RWPE2 (cell line): ENCODE data around the gene TMEM150B.
A peak's percentile ranks its signal among the peaks of the same experiment; 100 is the strongest.

Source experiments
- ATAC-seq: fragments of 200-7000 bp; cut with Tn5 transposase; 3 replicates; pipeline ENCODE4 v1.9.1; 2021; ENCODE audit warnings: low read depth
- DNase-seq: peaks from one replicate; pipeline ENCODE4 v3.0.0-alpha.2; 2020; ENCODE audit warnings: low spot score
- H3K27ac ChIP-seq: fragments of 450-650 bp; 2 replicates; pipeline ENCODE4 v1.5.1; 2017; ENCODE audit warnings: mild to moderate bottlenecking; ENCODE audit not compliant: poor library complexity, severe bottlenecking
- H3K27me3 ChIP-seq: fragments of 250-450 bp; sonication (Bioruptor Pico); 2 replicates; pipeline ENCODE4 v1.5.1; 2021; ENCODE audit warnings: mild to moderate bottlenecking, moderate library complexity; ENCODE audit not compliant: insufficient read depth, poor library complexity, severe bottlenecking
- H3K36me3 ChIP-seq: fragments of 250-450 bp; sonication (Bioruptor Pico); 2 replicates; pipeline ENCODE4 v1.5.1; 2020; ENCODE audit warnings: low read depth, mild to moderate bottlenecking, moderate library complexity
- H3K4me1 ChIP-seq: fragments of 250-450 bp; sonication (Bioruptor Pico); 2 replicates; pipeline ENCODE4 v1.5.1; 2021; ENCODE audit warnings: mild to moderate bottlenecking, moderate library complexity; ENCODE audit not compliant: insufficient read depth, poor library complexity, severe bottlenecking
- H3K4me3 ChIP-seq: fragments of 250-450 bp; sonication (Bioruptor Pico); 2 replicates; pipeline ENCODE4 v1.5.1; 2021; ENCODE audit warnings: mild to moderate bottlenecking, moderate library complexity; ENCODE audit not compliant: severe bottlenecking
- H3K9me3 ChIP-seq: fragments of 250-450 bp; sonication (Bioruptor Pico); 2 replicates; pipeline ENCODE4 v1.5.1; 2021; ENCODE audit warnings: mild to moderate bottlenecking, moderate library complexity; ENCODE audit not compliant: severe bottlenecking
- TF ChIP-seq, protein P1 (sequence below): fragments of 450-650 bp; IDR thresholded peaks from one replicate; pipeline ENCODE4 v1.5.1; 2017; ENCODE audit warnings: mild to moderate bottlenecking, moderate library complexity; ENCODE audit not compliant: poor library complexity, severe bottlenecking

TMEM150B gene

DNA sequence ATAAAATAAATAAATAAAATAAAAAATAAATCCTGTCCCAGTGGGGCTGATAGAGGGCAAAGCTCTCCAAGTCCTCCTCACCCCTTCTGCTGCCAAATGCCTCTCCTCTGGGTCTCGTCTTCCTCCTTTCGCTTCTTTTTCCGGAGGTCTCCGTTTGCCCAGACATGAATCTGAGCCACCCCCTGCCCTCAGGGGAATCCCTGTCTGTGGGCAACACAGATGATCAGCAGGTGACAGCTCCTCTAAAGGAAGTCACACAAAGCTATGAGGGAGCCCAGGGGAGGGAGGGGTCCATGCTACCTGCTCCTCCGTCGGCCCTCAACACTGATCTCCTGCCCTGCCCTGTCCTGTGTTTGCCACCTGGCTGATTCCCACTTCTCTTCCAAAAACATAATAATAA, 479 bp downstream of the TMEM150B start:
- Histone ChIP-seq H3K9me3 (no peaks in the 10 kb centered on the region), H3K4me1 (peaks cover 7% of the 10 kb centered on the region), H3K36me3 (no peaks in the 10 kb centered on the region), H3K4me3 (no peak overlapping the region), H3K27me3 (no peaks in the 10 kb centered on the region), H3K27ac (no peak overlapping the region)
- TF ChIP-seq, protein P1, sequence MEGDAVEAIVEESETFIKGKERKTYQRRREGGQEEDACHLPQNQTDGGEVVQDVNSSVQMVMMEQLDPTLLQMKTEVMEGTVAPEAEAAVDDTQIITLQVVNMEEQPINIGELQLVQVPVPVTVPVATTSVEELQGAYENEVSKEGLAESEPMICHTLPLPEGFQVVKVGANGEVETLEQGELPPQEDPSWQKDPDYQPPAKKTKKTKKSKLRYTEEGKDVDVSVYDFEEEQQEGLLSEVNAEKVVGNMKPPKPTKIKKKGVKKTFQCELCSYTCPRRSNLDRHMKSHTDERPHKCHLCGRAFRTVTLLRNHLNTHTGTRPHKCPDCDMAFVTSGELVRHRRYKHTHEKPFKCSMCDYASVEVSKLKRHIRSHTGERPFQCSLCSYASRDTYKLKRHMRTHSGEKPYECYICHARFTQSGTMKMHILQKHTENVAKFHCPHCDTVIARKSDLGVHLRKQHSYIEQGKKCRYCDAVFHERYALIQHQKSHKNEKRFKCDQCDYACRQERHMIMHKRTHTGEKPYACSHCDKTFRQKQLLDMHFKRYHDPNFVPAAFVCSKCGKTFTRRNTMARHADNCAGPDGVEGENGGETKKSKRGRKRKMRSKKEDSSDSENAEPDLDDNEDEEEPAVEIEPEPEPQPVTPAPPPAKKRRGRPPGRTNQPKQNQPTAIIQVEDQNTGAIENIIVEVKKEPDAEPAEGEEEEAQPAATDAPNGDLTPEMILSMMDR = no peak
- ATAC-seq = no peak
- no peak for DNase-seq

DNA sequence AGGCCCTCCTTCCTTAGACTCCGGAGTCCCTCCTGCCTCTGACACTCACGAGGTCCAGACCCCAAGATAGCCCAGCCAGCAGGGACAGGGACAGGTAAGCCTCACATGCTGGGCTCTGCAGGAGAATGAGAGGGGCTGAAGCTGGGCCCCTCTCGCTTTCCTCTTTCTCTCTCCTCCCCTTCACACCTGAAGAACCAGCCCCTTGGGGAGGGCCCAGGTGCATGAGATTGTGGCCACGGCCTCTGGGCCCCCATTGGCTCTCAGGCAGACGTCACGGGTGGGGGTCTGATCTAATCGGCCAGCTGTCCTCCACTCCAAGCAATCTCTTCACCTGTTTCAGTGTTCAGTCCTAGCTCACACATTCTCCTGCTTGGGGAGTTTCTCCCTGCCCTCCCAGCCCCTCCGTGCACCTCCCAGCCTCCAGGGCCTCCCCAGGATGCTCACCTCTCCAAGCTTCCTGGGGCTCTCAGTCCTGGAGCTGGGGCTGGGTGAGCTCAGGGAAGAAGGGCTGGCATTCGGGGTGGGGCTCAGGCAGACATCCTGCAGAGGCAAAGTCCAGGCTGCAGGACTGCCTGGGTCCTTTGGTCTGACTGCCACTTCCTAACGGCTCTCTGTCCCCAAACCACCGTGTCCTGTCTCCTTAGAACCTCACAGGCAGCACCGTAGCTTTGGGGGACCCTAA, 2.8 kb downstream of the TMEM150B start:
- Histone ChIP-seq H3K9me3 (no peaks in the 10 kb centered on the region), H3K27ac (no peak overlapping the region), H3K4me1 (peaks cover 2% of the 10 kb centered on the region), H3K27me3 (no peaks in the 10 kb centered on the region), H3K36me3 (no peaks in the 10 kb centered on the region), H3K4me3 (no peak overlapping the region)
- TF ChIP-seq, protein P1 = no peak
- peak; percentile 21; the same call in 2 of the 3 replicates for ATAC-seq
- no peak for DNase-seq

DNA sequence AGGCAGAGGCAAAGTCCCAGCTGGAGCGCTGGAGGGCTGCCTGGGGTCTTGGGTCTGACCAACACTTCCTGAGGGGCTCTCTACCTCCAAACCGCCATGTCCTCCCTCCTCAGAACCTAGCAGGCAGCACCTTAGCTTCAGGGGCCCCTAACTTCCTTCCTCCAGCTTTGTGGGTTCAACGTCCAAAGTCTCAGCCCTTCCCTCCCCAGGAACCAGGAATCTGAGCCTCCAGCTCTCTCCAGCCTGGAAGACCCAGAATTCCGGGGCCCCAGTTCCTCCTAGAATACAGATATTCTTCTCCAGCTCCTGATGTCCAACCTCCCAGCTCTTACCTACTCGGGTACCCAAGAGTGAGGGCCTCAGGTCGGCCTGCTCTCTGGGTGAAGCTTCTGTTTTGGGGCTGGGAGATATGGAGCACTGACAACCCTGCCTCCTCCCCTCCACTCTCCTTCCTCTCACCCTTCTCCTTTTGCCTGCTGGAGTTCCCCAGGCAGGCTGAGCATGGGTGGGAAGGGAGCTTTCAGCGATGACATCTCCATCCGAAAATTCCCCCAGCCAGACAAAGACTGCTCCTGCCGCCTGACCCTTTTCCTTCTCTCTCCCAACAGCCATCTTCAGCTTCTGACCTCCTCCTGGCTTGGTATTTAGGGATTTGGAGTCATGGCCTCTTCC, 3.5 kb downstream of the TMEM150B start:
- no peak overlapping the region for H3K4me3 ChIP-seq
- no peaks in the 10 kb centered on the region for H3K4me1 ChIP-seq
- H3K36me3 ChIP-seq = no peaks in the 10 kb centered on the region
- H3K9me3 ChIP-seq = no peaks in the 10 kb centered on the region
- no peak overlapping the region for H3K27ac ChIP-seq
- TF ChIP-seq, protein P1 = no peak
- ATAC-seq (no peak), DNase-seq (no peak)
- H3K27me3 ChIP-seq = no peaks in the 10 kb centered on the region

DNA sequence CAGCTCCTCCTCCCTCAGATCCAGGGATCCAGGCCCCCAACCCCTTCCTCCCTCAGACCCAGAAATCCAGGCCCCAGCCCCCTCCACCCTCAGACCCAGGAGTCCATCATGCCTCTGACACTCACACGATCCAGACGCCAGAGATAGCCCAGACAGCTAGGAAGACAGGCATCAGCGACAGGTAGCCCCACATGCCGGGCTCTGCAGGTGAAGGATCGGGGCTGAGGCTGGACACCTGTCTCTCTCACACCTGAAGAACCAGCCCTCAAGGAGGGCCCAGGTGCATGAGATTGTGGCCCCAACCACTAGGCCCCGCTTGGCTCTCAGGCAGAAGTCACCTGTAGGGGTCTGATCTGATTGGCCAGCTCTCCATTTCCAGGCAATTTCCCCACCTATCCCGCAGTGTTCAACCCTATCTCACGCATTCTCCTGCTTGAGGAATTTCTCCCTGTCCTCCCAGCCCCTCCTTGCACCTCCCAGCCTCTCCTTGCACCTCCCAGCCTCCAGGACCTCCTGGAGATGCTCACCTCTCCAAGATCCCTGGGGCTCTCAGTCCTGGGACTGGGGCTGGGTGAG, 4.2 kb downstream of the TMEM150B start:
- Histone ChIP-seq H3K4me3 (no peak overlapping the region), H3K4me1 (no peaks in the 10 kb centered on the region), H3K27me3 (no peaks in the 10 kb centered on the region), H3K9me3 (no peaks in the 10 kb centered on the region), H3K36me3 (no peaks in the 10 kb centered on the region), H3K27ac (no peak overlapping the region)
- no peak for DNase-seq
- TF ChIP-seq, protein P1 = no peak
- ATAC-seq = no peak

DNA sequence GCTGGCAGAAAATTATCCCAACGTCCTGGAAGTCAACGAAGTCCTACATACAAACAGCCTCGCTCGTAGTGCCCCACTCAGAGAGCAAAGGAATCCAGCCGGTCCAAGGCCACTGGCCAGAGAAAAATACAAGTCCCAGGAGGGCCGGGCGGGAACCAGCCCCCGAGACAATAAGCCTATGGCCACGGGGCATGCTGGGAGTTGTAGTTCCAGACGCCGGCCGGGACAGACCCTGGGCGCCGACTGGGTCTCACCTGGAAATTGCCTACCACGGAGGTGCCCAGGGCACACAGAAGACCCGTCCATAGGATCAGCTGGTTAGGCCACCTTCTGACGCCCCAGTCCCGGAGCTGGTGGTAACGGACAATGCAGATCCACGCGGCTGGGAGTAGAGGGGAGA, 5.4 kb downstream of the TMEM150B start:
- H3K4me3 ChIP-seq = no peak overlapping the region
- H3K27me3 ChIP-seq = no peaks in the 10 kb centered on the region
- no peak overlapping the region for H3K27ac ChIP-seq
- H3K36me3 ChIP-seq = no peaks in the 10 kb centered on the region
- TF ChIP-seq, protein P1 = no peak
- no peaks in the 10 kb centered on the region for H3K4me1 ChIP-seq
- no peak for DNase-seq
- peak; percentile 81 for ATAC-seq
- H3K9me3 ChIP-seq = no peaks in the 10 kb centered on the region
